Hypothalamus (tissue), 51 donors: ENCODE results near the gene GABRR3.
"Not testable (repeated sequence)": the region's sequence is repeated elsewhere in the genome, so short reads cannot be mapped to it uniquely, and the experiment has no call there.

Experiments
- DNase-seq, 51 donors: peaks; one replicate each; lab custom pipeline; 2025; lab: John Stamatoyannopoulos, UW

GABRR3 gene

DNA sequence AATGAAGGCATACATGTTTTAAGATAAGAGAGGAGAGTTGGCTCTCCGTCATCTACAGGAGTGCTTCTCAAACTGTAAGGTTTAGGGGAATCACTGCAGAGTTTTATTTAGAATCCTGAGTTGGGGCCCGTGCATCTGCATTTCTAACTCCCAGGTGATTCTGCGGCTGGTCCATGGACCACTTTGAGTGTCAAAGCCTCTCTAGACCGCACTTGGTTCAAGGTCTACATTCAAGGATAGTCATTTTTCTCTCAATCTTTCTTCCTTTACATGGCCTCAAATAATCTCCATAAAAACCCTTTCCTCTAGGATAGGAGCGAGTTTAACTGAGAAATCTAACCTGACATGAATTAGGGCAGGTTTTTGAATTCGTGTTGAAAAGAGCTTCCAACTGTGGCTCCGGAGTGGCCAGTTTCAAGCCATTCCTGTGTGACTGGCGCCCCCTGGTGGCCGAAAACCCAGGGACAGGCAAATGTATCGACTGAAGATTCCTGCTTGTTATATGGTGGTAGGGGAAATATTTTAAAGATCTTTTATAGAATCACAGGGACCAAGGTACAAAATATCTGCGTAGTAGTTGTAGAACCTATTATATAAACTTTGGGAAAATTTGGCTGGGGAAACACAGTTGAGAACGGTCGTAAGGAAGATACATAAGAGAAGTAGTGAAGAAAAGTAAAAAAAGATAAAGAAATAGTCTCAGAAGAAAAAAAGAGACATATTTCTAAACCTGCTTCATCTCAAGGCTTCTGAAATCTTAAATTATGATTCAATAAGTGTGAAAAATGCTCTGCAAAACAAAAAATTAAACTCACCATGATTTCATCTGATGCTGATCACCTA is 11.9 kb downstream of the GABRR3 start:
- peak; percentile 25 to 99 (median 77) for DNase-seq

DNA sequence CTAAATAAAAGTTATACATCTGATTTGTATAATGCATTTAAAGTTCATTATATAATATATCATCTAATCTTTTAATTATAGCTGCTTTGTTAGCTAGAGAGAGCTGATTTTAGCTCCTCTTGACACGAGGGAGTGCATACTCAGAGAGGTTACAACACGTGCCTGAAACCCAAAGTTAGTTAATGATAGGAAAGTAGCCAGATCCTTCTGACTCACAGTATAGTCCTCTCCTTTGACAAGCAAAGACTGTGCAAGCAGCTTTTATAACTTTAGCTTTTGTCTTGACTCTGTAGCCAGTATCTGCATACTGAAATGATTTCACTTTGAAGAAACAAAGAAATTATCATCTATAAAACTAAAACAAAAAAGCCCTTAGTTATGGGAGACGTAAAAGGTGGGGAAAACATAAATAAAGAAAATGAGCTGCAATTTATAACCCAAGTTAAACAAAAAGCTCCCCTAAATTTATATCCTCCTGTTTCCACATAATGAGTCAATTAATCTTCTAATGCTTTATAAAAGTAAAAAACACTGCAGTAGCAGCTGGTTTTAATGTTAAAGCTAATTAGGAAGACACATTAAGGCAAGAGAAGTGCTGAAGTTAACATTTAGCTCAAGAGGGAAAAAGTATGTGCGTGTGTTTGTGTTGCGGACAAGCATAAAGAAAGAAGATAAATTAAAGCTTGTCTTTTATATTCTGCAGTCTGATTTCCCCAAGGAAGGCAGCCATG is 13.1 kb downstream of the GABRR3 start:
- DNase-seq, result no peak

DNA sequence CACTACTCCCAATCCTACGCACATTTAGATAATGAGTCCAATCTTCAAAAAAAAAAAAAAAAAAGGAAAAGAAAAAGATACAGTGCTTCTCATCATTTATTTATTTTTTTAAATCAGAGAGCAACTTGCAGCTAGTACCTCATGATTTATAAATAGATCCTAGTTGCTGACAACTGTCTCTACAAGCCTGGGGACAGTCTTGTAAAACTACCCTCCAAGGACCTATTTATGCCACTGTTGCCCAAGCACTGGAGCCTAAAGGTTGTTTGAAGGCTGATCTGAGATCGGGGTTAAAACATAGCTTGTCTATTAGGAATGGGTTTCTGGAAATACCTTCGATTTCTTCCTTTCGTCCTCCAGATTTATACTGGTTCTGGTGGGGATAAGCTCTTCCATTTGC is 14.7 kb downstream of the GABRR3 start:
- no peak for DNase-seq

DNA sequence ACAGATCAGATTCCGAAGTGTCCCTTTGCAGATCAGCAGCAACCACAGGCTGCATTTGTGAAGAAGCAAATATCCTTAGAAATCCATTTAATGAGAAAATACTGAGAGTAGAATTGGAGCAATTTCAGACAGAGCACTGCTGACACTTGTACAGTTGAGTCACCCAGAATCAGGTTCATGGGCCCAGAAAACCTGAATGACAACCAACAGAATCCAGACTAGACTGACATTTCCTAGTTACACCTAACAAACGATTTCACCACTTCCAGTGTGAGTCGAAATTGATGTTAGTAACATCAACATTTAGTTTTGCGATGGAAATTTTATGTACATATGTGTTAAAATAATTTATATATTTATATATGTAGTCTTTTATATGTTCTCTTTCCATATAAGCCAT is 16.8 kb downstream of the GABRR3 start:
- DNase-seq, result no peak

DNA sequence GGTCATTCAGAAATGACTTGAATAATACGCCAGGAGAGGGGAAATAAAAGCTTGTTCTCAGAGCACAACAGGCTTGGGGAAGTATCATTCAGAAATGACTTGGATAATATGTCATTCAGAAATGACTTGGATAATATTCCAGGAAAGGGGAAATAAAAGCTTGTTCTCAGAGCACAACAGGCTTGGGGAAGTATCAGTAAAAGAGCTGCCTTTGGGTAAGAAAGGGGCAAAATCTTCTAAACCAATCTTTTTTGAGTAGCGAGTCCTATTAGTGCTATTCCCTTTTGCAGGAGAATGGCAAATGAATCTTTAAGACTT is 20.9 kb downstream of the GABRR3 start:
- no peak for DNase-seq

DNA sequence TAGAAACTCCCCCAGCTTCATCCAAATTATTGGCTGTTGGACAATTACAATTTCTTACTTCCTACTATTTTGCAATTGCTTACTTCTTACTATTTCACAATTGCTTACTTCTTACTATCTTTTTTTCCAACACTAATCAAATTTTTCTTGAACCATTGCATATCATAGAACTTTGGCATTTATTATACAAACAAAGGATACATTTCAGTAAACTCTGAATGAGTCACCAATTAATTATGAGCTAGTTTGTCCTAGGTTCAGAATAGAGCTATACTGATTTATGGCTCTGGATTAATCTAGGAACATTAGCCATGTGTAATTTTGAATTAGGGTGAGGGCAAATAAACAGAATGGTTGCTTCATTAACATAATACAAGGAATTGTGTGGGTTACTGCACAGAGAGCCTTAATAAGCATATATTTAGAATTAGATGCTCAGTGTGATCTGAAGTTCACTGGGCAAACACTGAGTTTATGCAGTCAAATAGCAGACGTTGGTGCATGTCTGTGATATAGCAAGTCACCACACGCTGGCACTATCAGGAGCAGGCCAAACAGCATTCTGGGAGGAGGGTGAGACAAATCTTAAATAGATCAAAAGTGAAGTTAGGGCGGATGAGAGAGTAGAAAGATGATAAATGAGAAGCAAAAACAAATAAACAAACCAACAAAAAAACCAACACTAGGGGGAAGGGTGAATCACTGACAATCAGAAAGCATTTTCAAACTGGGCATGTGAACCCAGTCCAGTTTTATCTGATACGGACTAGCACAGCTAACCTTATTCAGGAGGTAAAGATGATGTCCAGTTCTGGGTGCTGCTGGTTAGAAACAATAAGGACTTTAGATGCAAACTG is 21.5 kb downstream of the GABRR3 start:
- peak in 1 of 51 donors; percentile 6 for DNase-seq

DNA sequence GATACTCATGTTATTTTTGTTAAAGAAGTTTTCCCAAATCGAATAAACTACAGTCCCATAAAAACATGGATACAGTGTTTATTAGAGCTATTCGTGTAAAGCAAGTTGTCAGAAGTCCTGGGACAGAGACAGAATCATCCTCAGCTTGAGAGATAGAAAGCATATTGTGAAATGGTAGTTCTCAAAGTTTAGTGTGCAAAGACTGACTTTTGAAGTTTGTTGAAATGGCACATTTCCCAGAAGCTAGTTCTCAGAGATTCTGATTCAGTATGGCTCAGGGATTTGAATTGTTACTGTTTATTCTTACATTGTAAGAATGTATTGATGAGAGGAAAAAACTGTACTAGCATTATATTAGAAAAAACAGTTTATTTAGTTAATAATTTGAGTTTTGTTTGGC is 22.1 kb downstream of the GABRR3 start:
- no peak for DNase-seq

DNA sequence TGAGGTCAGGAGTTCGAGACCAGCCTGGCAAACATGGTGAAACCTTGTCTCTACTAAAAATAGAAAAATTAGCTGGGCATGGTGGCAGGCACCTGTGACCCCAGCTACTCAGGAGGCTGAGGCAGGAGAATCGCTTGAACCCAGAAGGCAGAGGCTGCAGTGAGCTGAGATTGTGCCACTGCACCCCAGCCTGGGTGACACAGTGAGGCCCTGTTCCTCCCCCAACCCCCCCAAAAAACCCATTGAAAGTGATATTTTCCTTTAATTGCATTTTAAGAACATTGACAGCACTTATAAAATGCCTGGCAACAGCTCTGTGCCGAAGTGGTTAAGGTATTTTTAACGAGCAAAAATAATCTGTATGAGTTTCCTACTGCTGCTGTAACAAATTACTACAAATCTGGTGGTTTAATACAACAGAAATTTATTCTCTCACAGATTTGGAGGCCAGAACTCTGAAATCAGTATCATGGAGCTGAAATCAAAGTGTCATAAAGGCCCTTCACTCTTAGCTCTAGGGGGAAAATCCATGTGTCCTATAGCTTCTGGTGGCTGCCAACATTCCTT is 24.1 kb downstream of the GABRR3 start:
- DNase-seq, result not testable (repeated sequence)

DNA sequence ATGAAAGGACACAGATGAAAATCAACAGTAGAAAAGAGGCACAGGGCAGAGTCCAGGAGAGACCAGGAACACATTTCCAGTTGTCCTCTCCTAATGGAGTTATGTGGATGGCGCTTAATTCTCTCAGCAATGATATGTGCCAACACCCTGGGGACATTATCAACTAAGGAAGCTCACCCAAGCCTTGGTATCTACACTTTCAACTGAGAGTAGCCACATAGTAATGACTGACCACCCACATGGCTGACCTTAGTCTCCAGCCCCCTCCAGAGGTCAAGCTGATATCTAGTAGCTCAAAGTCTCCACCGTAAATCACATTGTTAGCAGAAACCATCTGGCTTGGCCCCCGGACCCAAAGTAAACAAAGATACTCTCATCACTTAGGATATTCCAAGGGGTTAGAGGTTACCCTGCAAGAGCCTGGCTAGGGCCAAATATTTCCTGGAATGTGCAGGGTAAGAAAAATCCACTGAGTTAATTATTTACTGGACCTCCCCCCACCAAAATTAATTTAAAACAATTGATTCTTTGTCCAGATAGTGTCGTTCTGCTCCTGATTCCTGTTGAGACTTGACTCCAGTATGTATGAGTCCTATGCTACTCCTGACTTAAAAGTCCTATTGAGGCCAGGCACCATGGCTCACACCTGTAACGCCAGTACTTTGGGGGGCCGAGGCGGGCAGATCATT is 24.8 kb downstream of the GABRR3 start:
- DNase-seq, result no peak

DNA sequence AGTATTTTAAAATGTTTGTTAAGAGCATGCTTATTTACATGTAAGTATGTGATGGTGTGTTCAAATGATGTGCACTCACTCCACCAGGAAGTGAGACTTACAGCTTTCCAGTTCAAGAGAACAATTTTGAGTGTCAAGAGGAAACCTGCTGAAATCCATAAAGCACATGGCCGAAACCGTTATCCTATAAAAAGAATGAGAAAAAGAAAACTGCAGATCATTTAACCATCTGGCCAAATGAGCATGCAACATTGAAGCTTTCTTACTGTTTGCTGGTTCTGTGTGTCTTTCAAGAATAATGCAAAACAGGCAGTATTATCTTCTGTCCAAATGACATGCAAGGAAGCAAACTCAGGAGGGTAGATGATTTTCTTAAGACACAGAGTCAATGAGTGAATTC is 26.3 kb downstream of the GABRR3 start:
- DNase-seq, result no peak

DNA sequence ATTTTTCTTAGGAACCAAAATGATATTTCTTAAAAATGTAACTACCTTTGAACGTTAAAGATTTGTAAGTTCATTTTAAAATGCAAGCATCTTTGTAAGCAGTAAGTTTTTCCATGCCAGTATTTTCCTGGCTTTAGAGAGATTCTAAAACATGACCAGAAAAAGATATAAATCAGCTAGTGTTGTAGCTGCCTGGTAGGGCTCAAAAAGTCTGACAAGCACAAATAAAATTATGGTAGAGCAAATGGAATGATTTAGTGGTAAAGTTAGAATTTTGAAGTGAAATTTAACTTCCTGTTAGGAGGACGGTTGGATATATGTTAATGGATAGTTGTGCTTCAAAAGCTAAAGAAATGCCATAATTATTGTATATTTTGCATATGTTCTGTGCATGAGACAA is 29.7 kb downstream of the GABRR3 start:
- DNase-seq, result no peak

DNA sequence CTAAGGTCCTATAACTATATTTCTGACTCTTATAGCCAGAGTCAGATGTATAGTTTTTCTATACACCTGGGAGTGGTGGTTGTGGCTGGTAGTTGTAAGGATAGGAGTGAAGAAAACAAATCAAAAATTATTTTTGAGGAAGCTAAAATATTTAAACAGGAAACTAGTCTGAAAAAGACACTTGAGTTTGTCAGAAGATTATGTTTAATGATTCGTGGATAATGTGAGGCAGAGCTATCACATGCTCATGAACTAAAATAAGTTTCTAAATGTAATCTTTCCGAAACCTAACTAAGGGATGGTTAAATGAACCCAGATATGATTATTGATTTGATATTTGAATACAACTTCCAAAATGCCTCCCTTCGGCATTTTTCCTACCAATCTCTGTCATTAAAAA is 30.4 kb downstream of the GABRR3 start:
- no peak for DNase-seq

DNA sequence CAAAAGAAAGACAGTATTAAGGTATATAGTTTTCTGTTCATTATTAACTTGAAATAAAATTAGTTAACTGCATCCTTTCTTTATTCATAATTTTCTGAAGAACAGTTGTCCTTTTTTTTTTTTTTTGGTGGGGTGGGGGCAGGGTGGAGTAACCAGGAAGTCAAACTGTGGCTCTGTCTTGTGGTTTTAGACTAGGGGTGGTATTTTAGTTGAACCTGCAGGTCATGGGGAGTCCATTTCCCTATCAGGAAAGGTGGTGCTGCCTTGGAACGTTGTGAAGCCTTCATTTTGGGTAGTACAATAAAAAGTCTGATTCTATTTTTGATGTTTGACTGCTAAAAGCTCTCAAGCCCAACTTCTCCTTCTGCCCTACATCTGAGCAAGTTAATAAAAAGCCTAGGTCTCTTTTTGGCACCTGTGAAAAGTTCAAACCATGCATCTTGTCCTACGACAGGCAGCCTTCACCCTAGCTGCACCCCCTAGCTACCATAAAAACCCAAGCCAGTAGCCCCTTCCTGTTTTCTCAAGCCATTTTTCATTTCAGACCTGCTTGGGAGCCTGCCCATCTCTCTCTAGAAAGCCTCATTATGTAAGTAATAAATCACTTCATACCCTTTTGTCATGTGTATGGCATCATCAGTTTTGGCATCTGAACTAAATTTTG is 31.7 kb downstream of the GABRR3 start:
- no peak for DNase-seq

DNA sequence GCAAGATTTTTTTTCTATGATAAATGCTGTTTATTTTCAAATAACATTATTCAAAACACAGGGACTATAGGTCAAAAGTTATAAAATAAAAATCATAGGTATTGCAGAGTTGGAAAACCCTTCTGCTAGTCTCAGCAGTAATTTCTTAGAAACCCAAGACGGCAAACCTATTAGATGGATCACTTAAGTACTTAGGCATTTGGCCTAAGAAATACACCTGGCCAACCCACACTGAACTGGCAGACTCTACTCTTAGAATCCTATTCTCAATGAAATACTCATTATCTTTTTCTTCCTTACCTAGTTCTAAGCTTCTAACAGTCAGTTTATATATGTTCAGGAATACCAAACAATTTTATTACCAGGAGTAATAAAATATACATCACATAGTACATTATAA is 32.4 kb downstream of the GABRR3 start:
- no peak for DNase-seq

DNA sequence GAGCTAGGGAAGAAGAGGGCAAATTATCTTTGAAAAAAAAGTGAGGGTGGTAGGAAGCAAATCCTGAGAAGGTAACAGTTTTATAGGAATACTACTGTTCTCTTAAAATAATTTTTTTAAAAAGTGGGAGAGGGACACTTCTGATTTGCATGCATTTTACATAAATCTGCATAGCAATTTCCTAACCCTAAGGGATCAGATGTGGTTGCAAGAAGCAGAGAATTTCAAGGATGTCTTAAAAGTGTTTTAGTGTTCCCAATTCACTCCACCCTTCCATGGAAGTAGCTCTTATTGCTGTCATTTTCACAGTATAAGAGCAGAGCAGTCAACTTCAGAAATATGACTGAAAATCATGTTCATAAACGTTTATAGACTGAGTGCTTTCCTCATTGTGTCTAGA is 35.1 kb downstream of the GABRR3 start:
- no peak for DNase-seq

DNA sequence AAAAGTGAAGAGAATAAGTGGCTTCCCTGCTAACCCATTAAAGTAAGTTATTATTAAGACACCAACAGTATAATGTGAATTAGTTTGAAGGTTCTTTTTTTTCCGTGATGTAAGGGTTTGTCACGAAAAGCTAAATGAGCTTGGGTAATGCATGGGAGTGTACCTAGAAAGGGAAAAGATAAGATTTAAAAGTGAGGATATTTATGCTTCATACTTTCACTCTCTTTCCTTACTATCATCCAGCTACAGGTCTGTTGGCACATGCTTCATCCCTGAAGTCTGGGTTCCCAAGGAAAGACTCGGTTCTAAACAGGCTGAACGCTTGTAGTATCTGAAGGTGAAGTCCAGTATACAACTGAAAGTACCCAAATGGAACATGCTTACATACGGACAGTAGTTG is 36.0 kb downstream of the GABRR3 start:
- no peak for DNase-seq

DNA sequence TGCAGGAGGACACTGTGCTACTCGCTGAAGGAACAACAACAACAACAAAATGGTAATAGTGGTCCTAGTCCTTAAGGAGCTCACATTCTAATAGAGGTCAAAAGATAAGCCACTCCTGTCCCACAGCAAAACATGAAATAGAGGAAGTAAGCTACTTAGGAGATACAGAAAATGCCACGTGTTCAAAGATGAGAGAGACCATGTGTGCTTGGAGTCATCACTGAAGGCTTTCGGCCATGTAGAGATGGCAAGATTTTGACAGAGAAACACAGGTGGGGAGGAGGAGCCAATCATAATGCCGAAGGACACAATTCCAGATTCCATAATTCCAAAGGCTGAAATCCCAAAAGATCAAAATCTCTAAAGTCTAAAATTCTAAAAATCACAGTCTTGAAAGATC is 38.1 kb downstream of the GABRR3 start:
- no peak for DNase-seq

DNA sequence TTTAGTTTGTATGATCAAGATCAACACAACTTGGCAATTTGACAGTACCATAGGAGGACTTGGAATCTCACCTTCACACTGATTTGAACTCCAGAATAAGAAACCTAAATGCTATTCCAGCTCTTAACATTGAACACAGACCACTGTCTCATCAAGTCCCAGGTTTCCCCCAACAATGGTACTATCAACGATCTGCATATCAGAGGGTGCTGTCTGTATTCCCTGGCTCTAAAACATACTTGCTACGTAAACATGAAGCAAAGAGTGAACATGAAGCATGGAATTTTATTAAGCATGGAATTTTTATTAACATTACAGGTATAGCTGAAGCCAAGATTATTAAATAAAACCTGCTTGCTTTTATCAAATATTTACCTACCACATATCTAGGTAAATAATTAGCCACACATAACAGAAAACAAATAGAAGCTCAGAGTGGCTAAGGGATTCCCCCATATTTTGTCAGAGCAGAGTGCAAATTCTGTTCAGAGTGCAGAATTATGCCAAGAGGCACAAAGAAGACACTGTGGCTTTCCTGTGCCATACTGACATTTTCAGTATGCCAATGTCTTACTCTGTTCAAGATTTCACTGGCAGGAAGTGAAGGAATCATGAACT is 40.7 kb downstream of the GABRR3 start:
- no peak for DNase-seq

DNA sequence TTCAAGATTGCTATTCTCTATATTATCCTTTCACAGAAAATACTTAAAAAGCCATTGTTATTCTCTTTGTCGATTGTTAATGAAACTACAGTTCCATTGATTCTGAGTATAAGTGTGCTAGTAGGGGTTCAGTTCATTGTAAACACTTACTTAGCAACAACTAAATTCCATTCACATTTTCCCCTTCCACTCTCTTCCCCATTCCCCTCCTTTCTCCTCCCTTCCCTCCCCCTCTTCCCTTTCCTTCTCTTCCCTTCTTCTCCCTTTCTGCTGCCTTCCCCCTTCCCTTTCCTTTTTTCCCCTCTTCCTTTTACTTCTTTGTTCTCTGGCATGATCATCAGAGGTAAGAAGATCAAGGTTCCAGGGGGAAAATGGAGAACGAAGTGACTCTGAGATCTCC is 41.6 kb downstream of the GABRR3 start:
- no peak for DNase-seq
